B cell (primary cell): ENCODE results near the gene AKT1.

ENCODE experiments used
- EZH2 ChIP-seq: IDR thresholded peaks from 2 replicates; pipeline ENCODE4 v1.6.1; 2012; ENCODE audit warnings: borderline replicate concordance, low read depth, mild to moderate bottlenecking, moderate library complexity, low read length; ENCODE audit not compliant: insufficient read depth, poor library complexity, severe bottlenecking
- TF ChIP-seq, protein P1 (sequence below): fragments of 200-600 bp; IDR thresholded peaks from one replicate; pipeline ENCODE4 v1.8.0; 2022; ENCODE audit warnings: antibody characterized with exemption, mild to moderate bottlenecking

DNA sequence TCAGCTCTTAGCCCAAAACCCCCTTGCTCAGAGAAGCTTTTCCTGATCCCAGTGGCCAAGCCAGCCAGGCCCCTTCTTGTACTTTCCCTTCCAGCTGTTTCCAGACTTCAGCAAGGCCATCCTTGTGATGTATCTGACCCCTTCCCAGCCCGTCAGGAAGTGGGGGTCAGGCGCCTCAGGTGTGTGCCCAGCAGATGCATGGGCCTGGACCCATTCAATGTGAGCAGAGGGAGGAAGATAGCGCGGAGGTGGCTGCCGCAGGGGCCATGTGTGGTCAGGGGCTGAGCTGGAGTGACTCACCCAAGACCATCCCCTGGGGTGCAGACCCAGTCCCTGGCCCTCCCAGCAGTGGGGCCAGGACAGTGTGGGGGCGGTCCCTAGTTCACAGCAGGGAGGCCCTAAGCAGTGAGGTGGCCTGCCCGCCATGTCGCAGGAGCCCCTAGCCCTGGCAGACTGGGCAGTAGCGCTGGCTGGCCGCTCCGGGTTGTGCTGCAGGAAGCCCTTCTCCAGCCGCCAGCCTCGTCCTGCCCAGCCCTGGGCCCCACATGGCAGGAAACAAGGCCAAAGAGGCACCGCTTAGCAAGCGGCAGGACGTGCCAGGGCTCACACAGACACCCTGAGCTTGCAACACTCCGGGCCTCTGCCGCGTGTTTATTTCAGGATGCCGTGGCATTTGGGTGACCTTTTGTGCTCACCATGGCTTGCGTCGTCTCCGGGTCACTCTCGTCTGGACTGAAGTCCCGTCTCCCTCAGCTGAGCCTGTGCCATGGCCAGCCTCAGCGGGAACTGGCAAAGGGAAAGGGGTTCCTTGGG, 59.5 kb downstream of the AKT1 start:
- TF ChIP-seq, protein P1, sequence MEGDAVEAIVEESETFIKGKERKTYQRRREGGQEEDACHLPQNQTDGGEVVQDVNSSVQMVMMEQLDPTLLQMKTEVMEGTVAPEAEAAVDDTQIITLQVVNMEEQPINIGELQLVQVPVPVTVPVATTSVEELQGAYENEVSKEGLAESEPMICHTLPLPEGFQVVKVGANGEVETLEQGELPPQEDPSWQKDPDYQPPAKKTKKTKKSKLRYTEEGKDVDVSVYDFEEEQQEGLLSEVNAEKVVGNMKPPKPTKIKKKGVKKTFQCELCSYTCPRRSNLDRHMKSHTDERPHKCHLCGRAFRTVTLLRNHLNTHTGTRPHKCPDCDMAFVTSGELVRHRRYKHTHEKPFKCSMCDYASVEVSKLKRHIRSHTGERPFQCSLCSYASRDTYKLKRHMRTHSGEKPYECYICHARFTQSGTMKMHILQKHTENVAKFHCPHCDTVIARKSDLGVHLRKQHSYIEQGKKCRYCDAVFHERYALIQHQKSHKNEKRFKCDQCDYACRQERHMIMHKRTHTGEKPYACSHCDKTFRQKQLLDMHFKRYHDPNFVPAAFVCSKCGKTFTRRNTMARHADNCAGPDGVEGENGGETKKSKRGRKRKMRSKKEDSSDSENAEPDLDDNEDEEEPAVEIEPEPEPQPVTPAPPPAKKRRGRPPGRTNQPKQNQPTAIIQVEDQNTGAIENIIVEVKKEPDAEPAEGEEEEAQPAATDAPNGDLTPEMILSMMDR: no peak
- TF ChIP-seq EZH2: no peak
